AG04449 (cell line): Measurements from ENCODE around the gene TACR2.

Source experiments
- CTCF ChIA-PET: fragments of 350-600 bp; formaldehyde crosslinking; extraction: SDS; loops from one replicate; lab custom pipeline; 2021; ENCODE audit warnings: antibody characterized with exemption; lab: Yijun Ruan, JAX
- POLR2A ChIA-PET: fragments of 400-600, 350-600 bp; formaldehyde crosslinking; extraction: SDS; loops from one replicate; lab custom pipeline; 2020; ENCODE audit warnings: antibody characterized with exemption, inconsistent platforms; lab: Yijun Ruan, JAX
- DNase-seq: peaks from one replicate; pipeline ENCODE4 v3.0.0-alpha.2; 2010; ENCODE audit warnings: low read depth, low spot score
- H3K4me3 ChIP-seq: 2 replicates; pipeline ENCODE4 v1.5.1; 2011; ENCODE audit warnings: low read depth, mild to moderate bottlenecking, control low read depth, low read length
- CTCF ChIP-seq: IDR thresholded peaks from one replicate; pipeline ENCODE4 v1.5.1; 2011; ENCODE audit warnings: mild to moderate bottlenecking, moderate library complexity, low read length, control low read depth, inconsistent platforms; ENCODE audit not compliant: insufficient read depth; ENCODE audit errors: missing control alignments

Gene TACR2

GRCh38 chr10:69391158-69391557 is 25.6 kb downstream of the TACR2 start:
- CTCF ChIA-PET, result interaction anchor here (0.8 to 16.8 kb wide), 15 partner anchors 8 to 208 kb away, joined by 3 to 451 read pairs (median 5); partner anchors contain the start of gene HKDC1
- POLR2A ChIA-PET, result no interaction called here
- H3K4me3 ChIP-seq, result no peak overlapping the region
- DNase-seq, result no peak
- no peak for TF ChIP-seq CTCF

- no peak for DNase-seq
- POLR2A ChIA-PET, result no interaction called here
- CTCF ChIA-PET, result interaction anchor here (0.7 to 16.8 kb wide), 17 partner anchors 9 to 297 kb away, joined by 3 to 451 read pairs (median 4); partner anchors contain the start of gene HKDC1
- H3K4me3 ChIP-seq, result no peak overlapping the region
- no peak for TF ChIP-seq CTCF
Measured at GRCh38 chr10:69389827-69390490, 26.8 kb downstream of the TACR2 start.

- no peak for DNase-seq
- no peak overlapping the region for H3K4me3 ChIP-seq
- no peak for TF ChIP-seq CTCF
- ChIA-PET CTCF (interaction anchor here (4.0 to 16.8 kb wide), 2 partner anchors 19 to 149 kb away, joined by 40 to 451 read pairs; no protein-coding TSS in a partner anchor), POLR2A (no interaction called here)
Measured at GRCh38 chr10:69388488-69388887, 28.2 kb downstream of the TACR2 start.

- no peak overlapping the region for H3K4me3 ChIP-seq
- TF ChIP-seq CTCF, result no peak
- DNase-seq, result no peak
- ChIA-PET CTCF (interaction anchor here (2.8 to 16.8 kb wide), 2 partner anchors 21 to 148 kb away, joined by 8 to 451 read pairs; no protein-coding TSS in a partner anchor), POLR2A (no interaction called here)
Measured at GRCh38 chr10:69387500-69387899, 29.2 kb downstream of the TACR2 start.

GRCh38 chr10:69385454-69386350 is 31.0 kb downstream of the TACR2 start:
- ChIA-PET CTCF (interaction anchor here (1.6 to 16.8 kb wide), 3 partner anchors 20 to 147 kb away, joined by 4 to 451 read pairs (median 8); no protein-coding TSS in a partner anchor), POLR2A (no interaction called here)
- no peak overlapping the region for H3K4me3 ChIP-seq
- DNase-seq, result no peak
- no peak for TF ChIP-seq CTCF
